ENCODE measurements around the gene LMO1. TPM values are rescaled to one million over a fixed set of nuclear protein-coding genes. Genes with fewer than 3 reads are reported as not detected.

LMO1 gene
- total RNA-seq, 1 donor from 2014 or later = not detected

DNA sequence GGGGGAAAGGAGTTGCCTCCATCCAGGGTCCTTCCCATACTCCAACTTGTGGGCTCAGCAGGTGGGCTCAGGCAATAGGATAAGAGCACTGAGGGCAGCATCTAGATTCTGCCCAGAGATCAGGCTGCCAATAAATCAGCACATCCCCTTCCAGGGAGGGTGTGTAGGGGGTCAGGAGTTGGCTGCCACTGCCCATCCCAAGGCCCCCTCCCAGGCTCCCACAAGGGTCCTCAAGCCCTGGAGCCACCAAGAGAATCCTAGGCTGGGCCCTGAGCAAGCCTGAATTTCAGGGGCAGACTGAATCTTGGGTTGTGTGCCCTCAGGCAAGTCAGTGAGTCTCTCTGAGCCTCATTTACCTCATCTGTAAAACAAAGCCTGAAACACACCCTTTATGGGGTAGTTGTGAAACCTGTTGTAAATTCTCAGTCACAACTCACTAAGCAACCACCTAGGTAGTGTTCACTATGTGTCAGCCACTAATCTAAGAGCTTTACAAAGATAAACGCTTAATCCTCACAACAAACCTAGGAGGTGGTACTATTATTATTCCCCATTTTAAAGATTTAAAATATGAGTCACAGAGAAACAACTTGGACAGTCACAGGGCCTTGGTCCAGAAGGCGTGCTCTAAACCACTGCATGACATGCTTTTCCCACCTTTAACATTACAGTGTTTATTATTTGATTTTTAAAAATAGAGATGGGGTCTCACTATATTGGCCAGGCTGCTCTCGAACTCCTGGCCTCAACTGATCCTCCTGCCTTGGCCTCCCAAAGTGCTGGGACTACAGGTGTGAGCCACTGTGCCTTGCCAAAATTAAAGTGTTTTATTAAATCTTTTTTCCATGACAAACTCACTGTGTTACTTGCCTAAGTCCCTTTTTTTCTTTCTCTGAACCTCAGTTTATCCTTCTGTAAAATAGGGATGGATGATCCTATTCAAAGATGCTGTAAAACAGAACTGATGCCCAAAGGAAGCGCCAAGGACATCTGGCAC is 36.2 kb downstream of the LMO1 start:
- Mint-ChIP-seq H3K27ac (no peak overlapping the region), H3K4me1 (peaks cover 1% of the 10 kb centered on the region), H3K4me3 (no peak overlapping the region), H3K27me3 (no peaks in the 10 kb centered on the region), H3K36me3 (ENCODE audit: low read depth) (no peaks in the 10 kb centered on the region), H3K9me3 (no peaks in the 10 kb centered on the region)
- intact Hi-C loops (cut with micrococcal nuclease) = loop anchor here (10.0 kb wide), 1 partner anchor 737 kb away; the partner anchor contains the start of gene TMEM9B
- no peak for DNase-seq

GRCh38 chr11:8225589-8226036 is 38.1 kb downstream of the LMO1 start:
- H3K9me3 Mint-ChIP-seq = no peaks in the 10 kb centered on the region
- intact Hi-C loops (cut with micrococcal nuclease) = loop anchor here (1.0 to 10.0 kb wide), 3 partner anchors 38 to 739 kb away; partner anchors contain the start of genes LMO1 and TMEM9B
- H3K36me3 Mint-ChIP-seq (ENCODE audit: low read depth) = no peaks in the 10 kb centered on the region
- H3K4me1 Mint-ChIP-seq = peaks cover 1% of the 10 kb centered on the region
- H3K27ac Mint-ChIP-seq = no peak overlapping the region
- H3K4me3 Mint-ChIP-seq = no peak overlapping the region
- H3K27me3 Mint-ChIP-seq = no peaks in the 10 kb centered on the region
- DNase-seq = peak; percentile 88

DNA sequence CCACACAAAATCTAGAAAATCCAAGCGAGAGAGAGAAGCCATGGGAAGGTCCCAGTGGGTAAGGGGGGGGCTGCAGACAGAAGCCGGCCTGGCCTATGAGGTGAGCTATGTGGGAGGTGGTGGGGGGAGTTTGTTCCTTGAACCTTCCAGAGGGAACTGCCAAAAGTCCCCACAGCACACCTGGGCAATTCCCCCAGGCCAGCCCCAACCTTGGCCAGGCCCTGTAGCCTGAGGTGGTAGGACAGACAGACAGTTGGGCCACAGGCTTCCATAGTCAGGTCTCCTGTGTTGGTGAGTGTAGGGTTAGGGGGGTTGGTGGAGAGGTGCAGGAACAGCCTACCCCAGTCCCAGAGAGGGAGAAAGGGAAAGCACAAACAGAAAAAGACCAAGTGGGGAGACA is 39.0 kb downstream of the LMO1 start:
- H3K4me1 Mint-ChIP-seq = peaks cover 1% of the 10 kb centered on the region
- no peaks in the 10 kb centered on the region for H3K27me3 Mint-ChIP-seq
- no peaks in the 10 kb centered on the region for H3K9me3 Mint-ChIP-seq
- no peak overlapping the region for H3K4me3 Mint-ChIP-seq
- intact Hi-C loops (cut with micrococcal nuclease) = loop anchor here (1.0 to 10.0 kb wide), 3 partner anchors 39 to 740 kb away; partner anchors contain the start of genes LMO1 and TMEM9B
- DNase-seq = no peak
- no peaks in the 10 kb centered on the region for H3K36me3 Mint-ChIP-seq (ENCODE audit: low read depth)
- no peak overlapping the region for H3K27ac Mint-ChIP-seq

DNA sequence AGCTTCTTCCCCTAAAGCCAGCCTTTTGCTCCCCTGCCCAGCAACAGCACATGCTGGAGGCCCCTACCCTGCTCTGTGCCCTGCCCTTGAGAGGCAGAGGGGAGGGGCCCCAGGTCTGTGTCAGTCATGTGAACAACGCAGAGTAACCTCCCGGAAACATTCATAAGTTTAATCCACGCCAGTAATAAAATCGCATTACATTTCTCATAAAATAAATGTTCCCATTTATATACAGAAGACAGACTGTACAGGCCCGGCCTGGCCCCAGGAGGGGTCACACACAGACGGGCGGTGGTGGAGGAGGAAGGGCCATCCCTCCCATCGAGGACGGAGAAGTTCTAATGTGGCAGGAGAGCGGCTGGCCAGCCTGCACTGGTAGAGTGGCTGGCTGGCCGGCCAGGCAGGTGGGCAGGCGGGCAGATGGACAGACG is 39.5 kb downstream of the LMO1 start:
- Mint-ChIP-seq H3K27me3 (no peaks in the 10 kb centered on the region), H3K4me1 (peaks cover 1% of the 10 kb centered on the region), H3K27ac (no peak overlapping the region), H3K9me3 (no peaks in the 10 kb centered on the region), H3K36me3 (ENCODE audit: low read depth) (no peaks in the 10 kb centered on the region), H3K4me3 (no peak overlapping the region)
- intact Hi-C loops (cut with micrococcal nuclease) = loop anchor here (10.0 kb wide), 1 partner anchor 741 kb away; the partner anchor contains the start of gene TMEM9B
- no peak for DNase-seq

DNA sequence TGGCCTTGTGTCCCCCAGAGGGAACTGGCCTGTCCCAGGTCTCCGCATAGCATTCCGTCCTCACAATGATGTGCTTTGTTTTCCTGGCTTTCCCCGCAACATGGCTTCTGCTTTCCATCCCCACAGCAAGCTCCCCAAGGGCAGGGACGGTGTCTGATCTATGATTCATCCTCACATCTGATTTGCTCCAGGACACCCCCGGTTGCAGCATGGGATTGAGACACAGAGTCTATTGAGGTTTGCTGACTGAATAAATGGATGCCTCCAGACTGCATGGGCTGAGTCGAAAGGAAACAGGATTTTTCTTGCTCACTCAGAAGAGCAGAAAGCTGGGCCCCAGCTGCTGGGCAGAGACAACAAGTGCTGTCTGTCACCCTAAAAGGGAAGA is 40.2 kb downstream of the LMO1 start:
- H3K9me3 Mint-ChIP-seq = no peaks in the 10 kb centered on the region
- peaks cover 1% of the 10 kb centered on the region for H3K4me1 Mint-ChIP-seq
- no peak overlapping the region for H3K4me3 Mint-ChIP-seq
- no peaks in the 10 kb centered on the region for H3K36me3 Mint-ChIP-seq (ENCODE audit: low read depth)
- DNase-seq = no peak
- H3K27ac Mint-ChIP-seq = no peak overlapping the region
- intact Hi-C loops (cut with micrococcal nuclease) = loop anchor here (10.0 kb wide), 1 partner anchor 741 kb away; the partner anchor contains the start of gene TMEM9B
- no peaks in the 10 kb centered on the region for H3K27me3 Mint-ChIP-seq

DNA sequence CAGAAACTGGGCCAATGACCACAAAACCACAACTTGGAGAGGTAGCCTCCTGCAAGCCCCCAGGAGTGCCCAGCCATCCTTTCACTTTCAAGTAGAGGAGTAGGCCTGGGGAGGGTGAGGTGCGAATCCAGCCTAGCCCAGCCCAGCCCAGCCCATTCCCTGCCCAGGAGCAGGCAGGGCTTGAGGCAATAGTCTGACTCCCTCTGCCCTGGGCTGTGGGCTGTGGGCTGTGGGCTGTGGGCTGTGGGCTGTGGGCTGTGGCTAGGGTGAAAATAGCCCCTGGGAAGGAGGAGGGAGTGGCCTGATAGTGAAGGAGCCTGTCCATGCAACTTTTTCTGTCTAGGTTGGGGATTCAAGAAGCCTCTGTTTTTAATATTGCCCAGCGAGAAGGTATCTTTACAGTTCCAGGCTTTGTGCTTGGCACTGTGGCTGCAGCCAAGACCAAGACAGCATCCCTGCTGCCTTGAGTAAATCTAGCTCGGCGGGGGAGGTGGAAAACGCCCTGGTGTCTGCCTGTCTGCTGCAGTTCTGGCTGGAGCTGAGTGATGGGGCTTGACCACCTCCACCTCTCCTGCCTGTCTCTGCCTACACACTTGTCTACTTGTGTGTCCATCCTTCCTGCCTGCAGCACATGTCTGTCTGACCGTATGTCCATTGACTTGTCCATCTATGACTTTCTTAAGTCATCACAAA is 40.7 kb downstream of the LMO1 start:
- DNase-seq = no peak
- peaks cover 1% of the 10 kb centered on the region for H3K4me1 Mint-ChIP-seq
- intact Hi-C loops (cut with micrococcal nuclease) = loop anchor here (10.0 kb wide), 1 partner anchor 742 kb away; the partner anchor contains the start of gene TMEM9B
- H3K4me3 Mint-ChIP-seq = no peak overlapping the region
- H3K27me3 Mint-ChIP-seq = no peaks in the 10 kb centered on the region
- no peaks in the 10 kb centered on the region for H3K36me3 Mint-ChIP-seq (ENCODE audit: low read depth)
- no peaks in the 10 kb centered on the region for H3K9me3 Mint-ChIP-seq
- H3K27ac Mint-ChIP-seq = no peak overlapping the region

- Mint-ChIP-seq H3K27me3 (no peaks in the 10 kb centered on the region), H3K9me3 (no peaks in the 10 kb centered on the region), H3K27ac (no peak overlapping the region), H3K4me3 (no peak overlapping the region), H3K4me1 (peaks cover 1% of the 10 kb centered on the region), H3K36me3 (ENCODE audit: low read depth) (no peaks in the 10 kb centered on the region)
- no peak for DNase-seq
- intact Hi-C loops (cut with micrococcal nuclease) = loop anchor here (10.0 kb wide), 1 partner anchor 743 kb away; the partner anchor contains the start of gene TMEM9B
Observed at GRCh38 chr11:8221917-8222495, 41.7 kb downstream of the LMO1 start.

DNA sequence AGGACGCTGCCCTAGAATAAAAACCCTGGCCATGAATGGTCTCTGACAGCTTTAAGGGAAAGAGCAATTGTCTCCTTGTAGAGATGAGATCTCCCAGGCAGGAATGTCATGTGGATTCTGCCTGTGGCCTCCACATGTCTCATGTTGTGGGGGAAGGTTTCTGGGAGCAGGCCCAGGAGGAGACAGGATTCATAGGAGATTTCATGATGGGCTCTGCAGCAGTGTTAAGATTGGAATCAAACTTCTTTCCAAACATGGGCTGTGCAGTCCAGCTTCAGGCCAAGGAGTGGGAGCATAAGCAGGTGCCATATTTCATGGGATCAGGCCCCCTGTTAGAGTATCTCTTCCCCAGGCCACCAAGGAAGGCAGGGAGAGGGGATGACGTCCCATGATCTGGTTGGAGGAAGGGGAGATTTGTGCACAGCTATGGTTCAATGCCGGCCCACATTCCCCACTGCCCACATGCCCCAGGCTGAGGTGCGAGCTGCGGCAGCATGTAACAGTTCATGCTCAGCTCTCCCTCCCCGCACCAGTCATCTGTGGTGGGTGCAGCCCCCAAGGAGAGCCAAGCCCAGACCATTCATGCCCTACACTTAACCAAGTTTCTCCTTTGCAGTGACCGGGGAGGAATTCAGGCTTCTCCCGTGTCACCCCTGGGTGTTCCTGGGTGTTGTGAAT is 42.5 kb downstream of the LMO1 start:
- Mint-ChIP-seq H3K27ac (no peak overlapping the region), H3K36me3 (ENCODE audit: low read depth) (no peaks in the 10 kb centered on the region), H3K4me3 (no peak overlapping the region), H3K27me3 (no peaks in the 10 kb centered on the region), H3K9me3 (no peaks in the 10 kb centered on the region), H3K4me1 (peaks cover 1% of the 10 kb centered on the region)
- no peak for DNase-seq
- intact Hi-C loops (cut with micrococcal nuclease) = loop anchor here (10.0 kb wide), 1 partner anchor 744 kb away; the partner anchor contains the start of gene TMEM9B

GRCh38 chr11:8220261-8221045 is 43.2 kb downstream of the LMO1 start:
- no peak overlapping the region for H3K4me3 Mint-ChIP-seq
- H3K36me3 Mint-ChIP-seq (ENCODE audit: low read depth) = no peaks in the 10 kb centered on the region
- DNase-seq = no peak
- H3K9me3 Mint-ChIP-seq = no peaks in the 10 kb centered on the region
- H3K4me1 Mint-ChIP-seq = peaks cover 1% of the 10 kb centered on the region
- intact Hi-C loops (cut with micrococcal nuclease) = loop anchor here (10.0 kb wide), 1 partner anchor 744 kb away; the partner anchor contains the start of gene TMEM9B
- H3K27ac Mint-ChIP-seq = no peak overlapping the region
- H3K27me3 Mint-ChIP-seq = no peaks in the 10 kb centered on the region

- H3K27me3 Mint-ChIP-seq = peaks cover 2% of the 10 kb centered on the region
- H3K36me3 Mint-ChIP-seq (ENCODE audit: low read depth) = no peaks in the 10 kb centered on the region
- intact Hi-C loops (cut with micrococcal nuclease) = loop anchor here (10.0 kb wide), 1 partner anchor 745 kb away; the partner anchor contains the start of gene TMEM9B
- DNase-seq = peak; percentile 66
- H3K4me1 Mint-ChIP-seq = peaks cover 1% of the 10 kb centered on the region
- no peaks in the 10 kb centered on the region for H3K9me3 Mint-ChIP-seq
- no peak overlapping the region for H3K27ac Mint-ChIP-seq
- no peak overlapping the region for H3K4me3 Mint-ChIP-seq
Observed at GRCh38 chr11:8219257-8220021, 44.2 kb downstream of the LMO1 start.

DNA sequence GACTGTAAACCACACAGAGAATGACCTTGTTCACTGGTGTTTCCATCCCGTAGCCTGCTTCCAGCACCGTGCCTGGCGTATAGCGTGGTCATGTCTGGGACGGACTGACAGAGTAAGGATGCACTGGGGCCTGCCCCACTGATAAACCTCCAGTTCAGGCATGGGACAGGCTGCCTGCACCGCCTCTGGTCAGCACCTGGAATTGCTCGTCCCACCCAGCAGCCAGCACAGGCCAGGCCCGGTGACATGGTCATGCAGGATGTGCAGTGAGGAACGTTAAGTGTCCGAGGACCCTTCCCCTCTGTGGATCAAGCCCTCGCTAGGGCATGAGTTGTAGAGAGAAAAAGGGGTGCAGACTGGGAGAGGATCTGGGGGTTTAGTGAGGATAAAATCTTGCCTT is 44.8 kb downstream of the LMO1 start:
- intact Hi-C loops (cut with micrococcal nuclease) = no loop called here
- DNase-seq = no peak
- Mint-ChIP-seq H3K9me3 (no peaks in the 10 kb centered on the region), H3K36me3 (ENCODE audit: low read depth) (no peaks in the 10 kb centered on the region), H3K27ac (no peak overlapping the region), H3K4me1 (peaks cover 1% of the 10 kb centered on the region), H3K4me3 (no peak overlapping the region), H3K27me3 (peaks cover 2% of the 10 kb centered on the region)

GRCh38 chr11:8218409-8218808 is 45.3 kb downstream of the LMO1 start:
- peaks cover under 1% of the 10 kb centered on the region for H3K4me1 Mint-ChIP-seq
- H3K36me3 Mint-ChIP-seq (ENCODE audit: low read depth) = no peaks in the 10 kb centered on the region
- no peak for DNase-seq
- H3K27ac Mint-ChIP-seq = no peak overlapping the region
- no peaks in the 10 kb centered on the region for H3K9me3 Mint-ChIP-seq
- intact Hi-C loops (cut with micrococcal nuclease) = no loop called here
- peaks cover 2% of the 10 kb centered on the region for H3K27me3 Mint-ChIP-seq
- no peak overlapping the region for H3K4me3 Mint-ChIP-seq

All from activated CD4-positive, alpha-beta T cell treated with anti-CD3 and anti-CD28 coated beads, Interleukin-2, amount 10 ng/mL, durations not matched to agents 24 days and 14 days (primary cell).